ENCODE measurements around the gene NEU2. TPM values are rescaled to one million over a fixed set of nuclear protein-coding genes. Genes with fewer than 3 reads are reported as not detected.

The NEU2 gene
- total and polyA plus RNA-seq, 2 of the 4 experiments (the other 2 are of a cell fraction), result not detected

DNA sequence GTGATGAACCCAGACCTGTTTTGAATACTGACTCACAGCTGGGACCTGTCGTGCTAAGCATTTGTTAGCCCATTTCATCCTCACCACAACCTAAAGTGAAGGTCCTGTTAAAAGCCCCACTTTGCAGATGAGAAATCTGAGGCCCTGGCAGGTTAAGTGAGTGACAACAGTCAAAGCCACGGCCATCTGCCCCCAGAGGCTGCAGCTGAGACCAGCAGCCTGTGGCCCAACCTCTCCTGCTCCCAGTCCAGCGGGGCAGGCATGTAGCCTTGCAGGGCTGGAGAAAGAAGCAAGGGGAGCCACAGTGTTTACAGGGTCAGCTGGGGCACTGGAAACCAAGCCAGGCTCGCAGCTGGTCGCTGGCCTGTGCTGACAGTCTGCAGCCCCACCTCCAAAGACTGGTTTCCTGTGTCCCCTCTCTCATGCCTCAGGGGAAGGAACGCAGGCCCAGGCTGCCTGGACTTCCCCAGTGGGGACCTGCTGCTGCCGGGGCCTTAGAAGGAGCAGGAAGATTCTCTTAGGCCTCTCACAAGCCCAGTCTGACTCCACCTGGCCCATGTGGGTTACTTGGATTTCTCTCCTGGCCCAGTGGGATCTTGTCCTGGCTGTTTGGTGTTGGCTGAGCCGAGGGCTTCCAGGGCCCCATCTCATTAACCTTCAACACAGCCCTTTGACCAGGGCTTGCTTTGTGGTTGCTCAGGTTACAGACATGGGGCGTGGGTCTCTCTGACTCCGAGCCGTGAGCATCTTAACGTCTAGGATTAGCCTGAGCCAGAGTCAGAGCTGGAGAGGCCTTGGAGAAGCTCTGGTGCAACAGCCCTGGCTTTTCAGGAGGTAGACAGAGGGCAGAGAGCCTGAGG is 29.3 kb downstream of the NEU2 start:
- Histone ChIP-seq H3K79me1 (ENCODE audit: low read depth in 1 of 2, low read length in 2 of 2) (no peaks in the 10 kb centered on the region), H3K23ac (ENCODE audit: low read depth, low read length) (no peak overlapping the region), H3K4me2 (ENCODE audit: low read depth, low read length) (no peak overlapping the region), H2BK15ac (ENCODE audit: low read depth, low read length) (no peak overlapping the region), H2AFZ (replicated peaks; ENCODE audit: low read length, poor library complexity) (peak overlapping the region; percentile 67), H2BK20ac (ENCODE audit: low read depth, low read length) (no peak overlapping the region), H3K36me3 (ENCODE audit: control insufficient read depth, insufficient read depth, low read length) (no peaks in the 10 kb centered on the region), H2BK5ac (ENCODE audit: low read depth, low read length, poor library complexity, severe bottlenecking) (no peak overlapping the region), H2BK120ac (ENCODE audit: low read depth, low read length) (no peak overlapping the region), H3K9me1 (ENCODE audit: insufficient read depth, low read length) (no peaks in the 10 kb centered on the region), H2AK9ac (replicated peaks; ENCODE audit: low read depth, low read length, poor library complexity) (no peak overlapping the region), H3K56ac (ENCODE audit: extremely low read depth, insufficient read depth, low read length) (no peak overlapping the region), H3K18ac (ENCODE audit: low read depth, low read length) (no peak overlapping the region), H4K8ac (ENCODE audit: low read depth in 2 of 2, low read length in 2 of 2) (no peak overlapping the region), H4K20me1 (ENCODE audit: insufficient read depth, low read length) (no peaks in the 10 kb centered on the region), H4K5ac (ENCODE audit: low read depth, low read length) (no peak overlapping the region), H3K9me3 (ENCODE audit: control insufficient read depth, insufficient read depth, low read length) (no peaks in the 10 kb centered on the region), H4K91ac (ENCODE audit: insufficient read depth, low read depth, low read length) (no peak overlapping the region), H3K9ac (ENCODE audit: low read depth, low read length) (no peak overlapping the region), H3K4ac (ENCODE audit: low read depth, low read length) (no peak overlapping the region), H2AK5ac (ENCODE audit: low read depth, low read length) (no peak overlapping the region), H3K27me3 (ENCODE audit: control insufficient read depth, insufficient read depth, low read length) (no peaks in the 10 kb centered on the region; the same call in 1 of the 2 replicates), H3K27ac (ENCODE audit: insufficient read depth, low read length) (no peak overlapping the region), H3K4me3 (ENCODE audit: insufficient read depth, low read depth, low read length) (no peak overlapping the region), H3K14ac (replicated peaks; ENCODE audit: low read depth, low read length) (no peak overlapping the region), H3K4me1 (ENCODE audit: control insufficient read depth, insufficient read depth, low read length) (peaks cover 4% of the 10 kb centered on the region; the same call in 1 of the 2 replicates)
- intact Hi-C loops (cut with micrococcal nuclease) (no loop called here), in situ Hi-C loops (cut with MboI; ENCODE audit: low sequenced_read_pairs) (no loop called here), dilution Hi-C loops (cut with HindIII; ENCODE audit: low sequenced_read_pairs, unreplicated experiment) (no loop called here)
- peak; percentile 85 for ATAC-seq (ENCODE audit: low read depth)
- CTCF ChIA-PET, result interaction anchor here (0.6 to 1.3 kb wide), 3 partner anchors 8 to 15 kb away, joined by 3 to 4 read pairs (median 3); no protein-coding TSS in a partner anchor
- POLR2A ChIA-PET (ENCODE audit: unreplicated experiment), result no interaction called here
- no CpG with 5 or more reads among the region's 12 CpGs for WGBS, 2 experiments (ENCODE audit: extremely low coverage in 2 of 2, insufficient read length in 1 of 2)
- TF ChIP-seq, protein P1, sequence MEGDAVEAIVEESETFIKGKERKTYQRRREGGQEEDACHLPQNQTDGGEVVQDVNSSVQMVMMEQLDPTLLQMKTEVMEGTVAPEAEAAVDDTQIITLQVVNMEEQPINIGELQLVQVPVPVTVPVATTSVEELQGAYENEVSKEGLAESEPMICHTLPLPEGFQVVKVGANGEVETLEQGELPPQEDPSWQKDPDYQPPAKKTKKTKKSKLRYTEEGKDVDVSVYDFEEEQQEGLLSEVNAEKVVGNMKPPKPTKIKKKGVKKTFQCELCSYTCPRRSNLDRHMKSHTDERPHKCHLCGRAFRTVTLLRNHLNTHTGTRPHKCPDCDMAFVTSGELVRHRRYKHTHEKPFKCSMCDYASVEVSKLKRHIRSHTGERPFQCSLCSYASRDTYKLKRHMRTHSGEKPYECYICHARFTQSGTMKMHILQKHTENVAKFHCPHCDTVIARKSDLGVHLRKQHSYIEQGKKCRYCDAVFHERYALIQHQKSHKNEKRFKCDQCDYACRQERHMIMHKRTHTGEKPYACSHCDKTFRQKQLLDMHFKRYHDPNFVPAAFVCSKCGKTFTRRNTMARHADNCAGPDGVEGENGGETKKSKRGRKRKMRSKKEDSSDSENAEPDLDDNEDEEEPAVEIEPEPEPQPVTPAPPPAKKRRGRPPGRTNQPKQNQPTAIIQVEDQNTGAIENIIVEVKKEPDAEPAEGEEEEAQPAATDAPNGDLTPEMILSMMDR (conservative IDR thresholded peaks at IDR 0.05; ENCODE audit: low read depth, low read length), result 0 out of 2 replicates have a peak, but pooled peaks have one; percentile 2
- TF ChIP-seq, protein P2, sequence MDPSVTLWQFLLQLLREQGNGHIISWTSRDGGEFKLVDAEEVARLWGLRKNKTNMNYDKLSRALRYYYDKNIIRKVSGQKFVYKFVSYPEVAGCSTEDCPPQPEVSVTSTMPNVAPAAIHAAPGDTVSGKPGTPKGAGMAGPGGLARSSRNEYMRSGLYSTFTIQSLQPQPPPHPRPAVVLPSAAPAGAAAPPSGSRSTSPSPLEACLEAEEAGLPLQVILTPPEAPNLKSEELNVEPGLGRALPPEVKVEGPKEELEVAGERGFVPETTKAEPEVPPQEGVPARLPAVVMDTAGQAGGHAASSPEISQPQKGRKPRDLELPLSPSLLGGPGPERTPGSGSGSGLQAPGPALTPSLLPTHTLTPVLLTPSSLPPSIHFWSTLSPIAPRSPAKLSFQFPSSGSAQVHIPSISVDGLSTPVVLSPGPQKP (IDR thresholded peaks at IDR 0.05; ENCODE audit: borderline replicate concordance, low read depth, low read length), result no peak
- no peak for TF ChIP-seq POLR2A (IDR thresholded peaks at IDR 0.05; ENCODE audit: low read depth, low read length)
- no TSS peak for BruUV-seq (replicated peaks)
- peak; percentile 16 for DNase-seq

All from IMR-90 (cell line).